ENCODE data around the gene PLCG1. TPM values are rescaled to one million over a fixed set of nuclear protein-coding genes. Genes with fewer than 3 reads are reported as not detected.
A peak's percentile ranks its signal among the peaks of the same experiment; 100 is the strongest.

The PLCG1 gene
- total and polyA plus RNA-seq, 9 donors: 69.4 to 118 (median 93.1) TPM

DNA sequence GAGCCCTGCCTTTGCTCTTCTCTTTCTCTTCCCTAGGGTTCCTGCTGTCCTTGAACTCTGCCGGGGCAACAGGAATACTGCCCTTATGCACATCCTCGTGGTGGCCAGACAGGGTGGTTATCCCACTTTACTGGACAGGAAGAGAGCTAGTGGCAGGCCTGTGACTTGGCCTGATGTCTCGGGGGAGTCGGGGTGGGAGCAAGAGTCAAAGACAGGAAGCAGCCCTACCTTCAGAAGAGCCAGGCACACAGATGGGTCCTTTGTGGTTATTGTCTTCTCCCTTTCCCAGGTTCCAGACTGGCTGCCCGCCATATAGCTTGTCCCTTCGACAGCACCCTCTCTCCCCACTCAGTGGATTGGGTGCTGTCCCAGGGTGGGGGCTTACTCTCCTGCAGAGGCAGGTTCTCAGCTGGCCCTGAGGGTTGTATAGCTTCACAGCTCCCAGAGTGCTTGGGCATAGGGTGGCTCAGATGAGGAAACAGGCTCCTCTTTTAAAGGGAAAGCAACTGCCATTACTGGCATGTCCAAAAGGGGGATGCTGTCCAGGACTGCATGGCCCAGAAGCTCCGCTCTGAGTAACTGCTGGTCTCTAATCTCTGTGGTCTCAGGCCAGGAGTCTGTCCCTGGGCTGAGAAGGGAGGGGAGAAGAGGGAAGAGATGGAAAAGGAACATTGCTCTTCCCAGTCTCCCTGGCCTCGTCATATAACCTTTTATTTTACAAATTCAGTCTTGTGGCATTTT lies 17.3 kb downstream of the PLCG1 start:
- peak; percentile 43 for DNase-seq
- Histone ChIP-seq H3K27ac (ENCODE audit: low read length) (peak overlapping the region; percentile 29), H3K4me1 (ENCODE audit: control insufficient read depth, insufficient read depth, low read length) (peaks cover 43% of the 10 kb centered on the region), H3K36me3 (ENCODE audit: control insufficient read depth, insufficient read depth, low read length) (peaks cover 25% of the 10 kb centered on the region), H3K9me3 (replicated peaks; ENCODE audit: control insufficient read depth, low read depth, low read length) (no peaks in the 10 kb centered on the region), H3K4me3 (ENCODE audit: low read length) (no peak overlapping the region), H3K27me3 (ENCODE audit: control insufficient read depth, insufficient read depth, low read length) (no peaks in the 10 kb centered on the region)
- WGBS (ENCODE audit: insufficient coverage): 41% methylated on average over 3 of the region's 8 CpGs

DNA sequence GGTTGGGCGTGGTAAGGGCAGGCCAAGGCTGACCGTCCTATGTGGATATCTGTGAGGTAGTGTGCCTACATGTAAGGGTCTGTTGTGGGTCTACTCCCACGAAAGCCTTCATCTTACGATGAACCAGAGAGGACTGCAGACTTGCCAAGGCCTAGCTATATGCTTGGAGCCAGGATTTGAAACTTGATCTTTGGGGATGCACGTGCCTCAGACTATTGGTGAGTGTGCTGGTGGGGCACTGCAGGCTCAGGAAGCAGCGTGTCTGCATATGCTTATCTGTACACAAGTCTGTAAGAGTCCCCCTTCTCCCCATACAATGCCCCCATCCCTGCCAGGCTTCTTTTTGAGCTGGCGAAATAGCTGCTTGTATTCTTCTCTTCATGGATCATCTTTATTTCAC lies 17.9 kb downstream of the PLCG1 start:
- H3K4me1 ChIP-seq (ENCODE audit: control insufficient read depth, insufficient read depth, low read length): peaks cover 43% of the 10 kb centered on the region
- peak overlapping the region; percentile 29 for H3K27ac ChIP-seq (ENCODE audit: low read length)

GRCh38 chr20:41158082-41158625 lies 20.8 kb downstream of the PLCG1 start:
- Histone ChIP-seq H3K36me3 (ENCODE audit: control insufficient read depth, insufficient read depth, low read length) (peaks cover 47% of the 10 kb centered on the region), H3K27me3 (ENCODE audit: control insufficient read depth, insufficient read depth, low read length) (no peaks in the 10 kb centered on the region), H3K4me1 (ENCODE audit: control insufficient read depth, insufficient read depth, low read length) (peaks cover 31% of the 10 kb centered on the region), H3K4me3 (ENCODE audit: low read length) (no peak overlapping the region), H3K27ac (ENCODE audit: low read length) (no peak overlapping the region), H3K9me3 (replicated peaks; ENCODE audit: control insufficient read depth, low read depth, low read length) (no peaks in the 10 kb centered on the region)
- no peak for DNase-seq
- 70% methylated on average over 3 of the region's 6 CpGs for WGBS (ENCODE audit: insufficient coverage)

More for the DNA sequence above, 17.9 kb downstream of the PLCG1 start:
- Histone ChIP-seq H3K27me3 (ENCODE audit: control insufficient read depth, insufficient read depth, low read length) (no peaks in the 10 kb centered on the region), H3K4me3 (ENCODE audit: low read length) (no peak overlapping the region), H3K36me3 (ENCODE audit: control insufficient read depth, insufficient read depth, low read length) (peaks cover 32% of the 10 kb centered on the region), H3K9me3 (replicated peaks; ENCODE audit: control insufficient read depth, low read depth, low read length) (no peaks in the 10 kb centered on the region)
- WGBS (ENCODE audit: insufficient coverage): 34% methylated on average over 4 of the region's 7 CpGs
- peak; percentile 57 for DNase-seq

DNA sequence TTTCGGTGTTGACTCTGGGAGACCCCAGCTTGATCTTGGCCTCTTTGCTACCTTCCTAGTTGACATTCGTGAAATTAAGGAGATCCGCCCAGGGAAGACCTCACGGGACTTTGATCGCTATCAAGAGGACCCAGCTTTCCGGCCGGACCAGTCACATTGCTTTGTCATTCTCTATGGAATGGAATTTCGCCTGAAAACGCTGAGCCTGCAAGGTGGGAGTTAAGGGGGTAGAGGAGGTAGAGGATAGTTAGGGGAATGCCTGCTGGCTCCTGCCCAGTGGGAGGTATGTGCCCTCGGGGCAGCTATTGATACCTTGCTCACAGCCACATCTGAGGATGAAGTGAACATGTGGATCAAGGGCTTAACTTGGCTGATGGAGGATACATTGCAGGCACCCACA lies 22.2 kb downstream of the PLCG1 start:
- Histone ChIP-seq H3K9me3 (replicated peaks; ENCODE audit: control insufficient read depth, low read depth, low read length) (no peaks in the 10 kb centered on the region), H3K36me3 (ENCODE audit: control insufficient read depth, insufficient read depth, low read length) (peaks cover 61% of the 10 kb centered on the region), H3K4me3 (ENCODE audit: low read length) (no peak overlapping the region), H3K4me1 (ENCODE audit: control insufficient read depth, insufficient read depth, low read length) (peaks cover 24% of the 10 kb centered on the region), H3K27ac (ENCODE audit: low read length) (no peak overlapping the region), H3K27me3 (ENCODE audit: control insufficient read depth, insufficient read depth, low read length) (no peaks in the 10 kb centered on the region)
- DNase-seq: no peak
- WGBS (ENCODE audit: insufficient coverage): 92% methylated on average over 9 of the region's 10 CpGs

- Histone ChIP-seq H3K27me3 (ENCODE audit: control insufficient read depth, insufficient read depth, low read length) (no peaks in the 10 kb centered on the region), H3K36me3 (ENCODE audit: control insufficient read depth, insufficient read depth, low read length) (peaks cover 70% of the 10 kb centered on the region), H3K27ac (ENCODE audit: low read length) (no peak overlapping the region), H3K9me3 (replicated peaks; ENCODE audit: control insufficient read depth, low read depth, low read length) (no peaks in the 10 kb centered on the region), H3K4me1 (ENCODE audit: control insufficient read depth, insufficient read depth, low read length) (peaks cover 13% of the 10 kb centered on the region), H3K4me3 (ENCODE audit: low read length) (no peak overlapping the region)
- no peak for DNase-seq
- whole genome bisulfite sequencing (ENCODE audit: insufficient coverage): 67% methylated on average over 2 of the region's 2 CpGs
These were observed 23.3 kb downstream of the PLCG1 start for GRCh38 chr20:41160686-41161085.

GRCh38 chr20:41161886-41162285 lies 24.5 kb downstream of the PLCG1 start:
- H3K36me3 ChIP-seq (ENCODE audit: control insufficient read depth, insufficient read depth, low read length): peaks cover 76% of the 10 kb centered on the region
- no CpG with 5 or more reads among the region's 1 CpG for WGBS (ENCODE audit: insufficient coverage)
- peaks cover 2% of the 10 kb centered on the region for H3K4me1 ChIP-seq (ENCODE audit: control insufficient read depth, insufficient read depth, low read length)
- DNase-seq: no peak
- H3K27me3 ChIP-seq (ENCODE audit: control insufficient read depth, insufficient read depth, low read length): no peaks in the 10 kb centered on the region
- no peak overlapping the region for H3K27ac ChIP-seq (ENCODE audit: low read length)
- no peaks in the 10 kb centered on the region for H3K9me3 ChIP-seq (replicated peaks; ENCODE audit: control insufficient read depth, low read depth, low read length)
- H3K4me3 ChIP-seq (ENCODE audit: low read length): no peak overlapping the region

GRCh38 chr20:41162396-41162795 lies 25.1 kb downstream of the PLCG1 start:
- DNase-seq: no peak
- no peaks in the 10 kb centered on the region for H3K9me3 ChIP-seq (replicated peaks; ENCODE audit: control insufficient read depth, low read depth, low read length)
- no peaks in the 10 kb centered on the region for H3K4me1 ChIP-seq (ENCODE audit: control insufficient read depth, insufficient read depth, low read length)
- no peak overlapping the region for H3K27ac ChIP-seq (ENCODE audit: low read length)
- no peaks in the 10 kb centered on the region for H3K27me3 ChIP-seq (ENCODE audit: control insufficient read depth, insufficient read depth, low read length)
- WGBS (ENCODE audit: insufficient coverage): 96% methylated on average over 7 of the region's 11 CpGs
- H3K4me3 ChIP-seq (ENCODE audit: low read length): no peak overlapping the region
- H3K36me3 ChIP-seq (ENCODE audit: control insufficient read depth, insufficient read depth, low read length): peaks cover 79% of the 10 kb centered on the region

GRCh38 chr20:41163821-41164220 lies 26.5 kb downstream of the PLCG1 start:
- Histone ChIP-seq H3K27ac (ENCODE audit: low read length) (no peak overlapping the region), H3K9me3 (replicated peaks; ENCODE audit: control insufficient read depth, low read depth, low read length) (no peaks in the 10 kb centered on the region), H3K4me1 (ENCODE audit: control insufficient read depth, insufficient read depth, low read length) (no peaks in the 10 kb centered on the region), H3K36me3 (ENCODE audit: control insufficient read depth, insufficient read depth, low read length) (peaks cover 93% of the 10 kb centered on the region), H3K27me3 (ENCODE audit: control insufficient read depth, insufficient read depth, low read length) (no peaks in the 10 kb centered on the region), H3K4me3 (ENCODE audit: low read length) (no peak overlapping the region)
- 97% methylated on average over 3 of the region's 11 CpGs for WGBS (ENCODE audit: insufficient coverage)
- no peak for DNase-seq

GRCh38 chr20:41165001-41165882 lies 27.9 kb downstream of the PLCG1 start:
- Histone ChIP-seq H3K4me3 (ENCODE audit: low read length) (no peak overlapping the region), H3K27me3 (ENCODE audit: control insufficient read depth, insufficient read depth, low read length) (no peaks in the 10 kb centered on the region), H3K27ac (ENCODE audit: low read length) (no peak overlapping the region), H3K9me3 (replicated peaks; ENCODE audit: control insufficient read depth, low read depth, low read length) (no peaks in the 10 kb centered on the region), H3K4me1 (ENCODE audit: control insufficient read depth, insufficient read depth, low read length) (no peaks in the 10 kb centered on the region), H3K36me3 (ENCODE audit: control insufficient read depth, insufficient read depth, low read length) (peaks cover 97% of the 10 kb centered on the region)
- WGBS (ENCODE audit: insufficient coverage): 92% methylated on average over 16 of the region's 24 CpGs
- DNase-seq: no peak
